ENCODE results near the gene BAG3.

The BAG3 gene

DNA sequence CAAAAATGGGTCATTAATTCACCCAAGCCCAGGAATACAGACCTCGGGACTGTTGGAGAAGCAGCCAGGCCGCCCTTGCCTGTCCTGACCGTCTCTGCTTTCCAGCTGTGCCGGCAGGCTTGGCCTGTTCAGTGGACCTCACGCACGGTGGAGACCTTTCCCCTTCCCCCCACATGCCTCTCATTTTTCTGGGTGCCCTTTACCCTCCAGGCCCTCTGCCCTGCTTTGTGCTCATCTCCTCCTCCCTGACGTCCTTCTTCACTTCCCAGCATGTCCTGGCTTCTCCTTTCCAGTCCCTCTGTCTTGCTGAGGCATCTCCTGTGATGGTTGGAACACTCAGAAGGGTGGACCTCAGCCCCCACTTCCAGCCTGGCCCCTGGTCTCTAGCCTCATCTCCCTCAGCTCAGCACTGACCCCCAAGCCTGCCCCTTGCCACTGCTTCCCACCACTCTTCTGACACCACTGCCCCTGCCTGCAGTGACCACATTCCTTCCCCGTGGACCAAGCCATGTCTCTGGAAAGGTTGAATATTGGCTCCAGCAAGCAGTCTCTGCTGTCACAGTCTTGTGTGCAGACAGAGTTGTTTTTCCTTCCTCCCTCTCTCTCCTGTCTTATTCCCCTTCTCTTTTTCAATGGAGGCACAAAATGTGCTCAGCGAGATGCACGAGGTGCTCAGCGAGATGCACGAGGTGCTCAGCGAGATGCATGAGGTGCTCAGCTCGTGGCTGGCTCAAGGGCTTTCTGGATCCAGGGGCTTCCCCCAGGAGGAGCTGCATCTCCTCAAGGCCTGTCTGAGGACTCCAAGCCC lies 14.9 kb downstream of the BAG3 start:
- CTCF ChIA-PET, result interaction anchor here (0.5 kb wide), 2 partner anchors 122 to 210 kb away, joined by 3 to 4 read pairs; no protein-coding TSS in a partner anchor
- H3K4me3 ChIP-seq (ENCODE audit: low read depth, low read length), result no peak overlapping the region
- TF ChIP-seq, protein P1, sequence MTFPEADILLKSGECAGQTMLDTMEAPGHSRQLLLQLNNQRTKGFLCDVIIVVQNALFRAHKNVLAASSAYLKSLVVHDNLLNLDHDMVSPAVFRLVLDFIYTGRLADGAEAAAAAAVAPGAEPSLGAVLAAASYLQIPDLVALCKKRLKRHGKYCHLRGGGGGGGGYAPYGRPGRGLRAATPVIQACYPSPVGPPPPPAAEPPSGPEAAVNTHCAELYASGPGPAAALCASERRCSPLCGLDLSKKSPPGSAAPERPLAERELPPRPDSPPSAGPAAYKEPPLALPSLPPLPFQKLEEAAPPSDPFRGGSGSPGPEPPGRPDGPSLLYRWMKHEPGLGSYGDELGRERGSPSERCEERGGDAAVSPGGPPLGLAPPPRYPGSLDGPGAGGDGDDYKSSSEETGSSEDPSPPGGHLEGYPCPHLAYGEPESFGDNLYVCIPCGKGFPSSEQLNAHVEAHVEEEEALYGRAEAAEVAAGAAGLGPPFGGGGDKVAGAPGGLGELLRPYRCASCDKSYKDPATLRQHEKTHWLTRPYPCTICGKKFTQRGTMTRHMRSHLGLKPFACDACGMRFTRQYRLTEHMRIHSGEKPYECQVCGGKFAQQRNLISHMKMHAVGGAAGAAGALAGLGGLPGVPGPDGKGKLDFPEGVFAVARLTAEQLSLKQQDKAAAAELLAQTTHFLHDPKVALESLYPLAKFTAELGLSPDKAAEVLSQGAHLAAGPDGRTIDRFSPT (tag by site-specific recombination; IDR thresholded peaks at IDR 0.05), result no peak
- TF ChIP-seq, protein P2, sequence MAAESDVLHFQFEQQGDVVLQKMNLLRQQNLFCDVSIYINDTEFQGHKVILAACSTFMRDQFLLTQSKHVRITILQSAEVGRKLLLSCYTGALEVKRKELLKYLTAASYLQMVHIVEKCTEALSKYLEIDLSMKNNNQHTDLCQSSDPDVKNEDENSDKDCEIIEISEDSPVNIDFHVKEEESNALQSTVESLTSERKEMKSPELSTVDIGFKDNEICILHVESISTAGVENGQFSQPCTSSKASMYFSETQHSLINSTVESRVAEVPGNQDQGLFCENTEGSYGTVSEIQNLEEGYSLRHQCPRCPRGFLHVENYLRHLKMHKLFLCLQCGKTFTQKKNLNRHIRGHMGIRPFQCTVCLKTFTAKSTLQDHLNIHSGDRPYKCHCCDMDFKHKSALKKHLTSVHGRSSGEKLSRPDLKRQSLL (tag by site-specific recombination; IDR thresholded peaks at IDR 0.05), result peak; percentile 95
- 0 out of 2 replicates have a peak, but pooled peaks have one; percentile 14 for TF ChIP-seq ZIC2 (tag by site-specific recombination; IDR thresholded peaks at IDR 0.05)
- no peaks in the 10 kb centered on the region for H3K9me3 ChIP-seq (ENCODE audit: control insufficient read depth, insufficient read depth, low read depth, low read length)
- H3K4me1 ChIP-seq (ENCODE audit: control insufficient read depth, insufficient read depth, low read length), result peaks cover 17% of the 10 kb centered on the region
- H3K36me3 ChIP-seq (ENCODE audit: control insufficient read depth in 2 of 2, insufficient read depth in 1 of 2, low read length in 2 of 2), result peaks cover 3 to 30% of the 10 kb centered on the region in 2 experiments; a peak in 1 of 3 replicates
- POLR2A ChIA-PET, result interaction anchor here (1.3 kb wide), 1 partner anchor 15 kb away, joined by 4 read pairs; the partner anchor contains the start of gene BAG3
- H3K27ac ChIP-seq (ENCODE audit: extremely low read depth, low read depth, low read length), result no peak overlapping the region

DNA sequence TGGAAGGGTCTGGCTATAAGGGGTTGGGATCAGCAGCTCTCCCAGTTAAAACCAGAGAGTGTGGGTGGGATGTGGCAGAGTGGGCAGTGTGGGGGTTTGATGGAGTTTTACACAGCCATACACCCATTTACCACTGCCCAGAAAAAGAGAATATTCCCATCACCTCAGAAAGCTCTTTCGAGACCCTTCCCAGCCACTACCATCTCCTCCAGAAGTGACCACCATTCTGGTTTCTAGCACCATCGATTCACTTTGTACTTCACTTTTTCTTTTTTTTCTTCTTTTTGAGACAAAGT lies 15.5 kb downstream of the BAG3 start:
- Histone ChIP-seq H3K27ac (ENCODE audit: extremely low read depth, low read depth, low read length) (no peak overlapping the region), H3K4me3 (ENCODE audit: low read depth, low read length) (no peak overlapping the region), H3K4me1 (ENCODE audit: control insufficient read depth, insufficient read depth, low read length) (peaks cover 17% of the 10 kb centered on the region), H3K36me3 (ENCODE audit: control insufficient read depth in 2 of 2, insufficient read depth in 1 of 2, low read length in 2 of 2) (peaks cover 4 to 35% of the 10 kb centered on the region in 2 experiments; a peak in 1 of 3 replicates), H3K9me3 (ENCODE audit: control insufficient read depth, insufficient read depth, low read depth, low read length) (no peaks in the 10 kb centered on the region)
- TF ChIP-seq, protein P3, sequence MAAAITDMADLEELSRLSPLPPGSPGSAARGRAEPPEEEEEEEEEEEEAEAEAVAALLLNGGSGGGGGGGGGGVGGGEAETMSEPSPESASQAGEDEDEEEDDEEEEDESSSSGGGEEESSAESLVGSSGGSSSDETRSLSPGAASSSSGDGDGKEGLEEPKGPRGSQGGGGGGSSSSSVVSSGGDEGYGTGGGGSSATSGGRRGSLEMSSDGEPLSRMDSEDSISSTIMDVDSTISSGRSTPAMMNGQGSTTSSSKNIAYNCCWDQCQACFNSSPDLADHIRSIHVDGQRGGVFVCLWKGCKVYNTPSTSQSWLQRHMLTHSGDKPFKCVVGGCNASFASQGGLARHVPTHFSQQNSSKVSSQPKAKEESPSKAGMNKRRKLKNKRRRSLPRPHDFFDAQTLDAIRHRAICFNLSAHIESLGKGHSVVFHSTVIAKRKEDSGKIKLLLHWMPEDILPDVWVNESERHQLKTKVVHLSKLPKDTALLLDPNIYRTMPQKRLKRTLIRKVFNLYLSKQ (tag by site-specific recombination; IDR thresholded peaks at IDR 0.05; ENCODE audit: borderline replicate concordance), result no peak
- TF ChIP-seq ZNF623 (tag by site-specific recombination; IDR thresholded peaks at IDR 0.05) (no peak), ZNF416 (tag by site-specific recombination; IDR thresholded peaks at IDR 0.05) (no peak), ZFHX2 (tag by site-specific recombination; conservative IDR thresholded peaks at IDR 0.05) (peak; percentile 71), TCF7L2 (IDR thresholded peaks at IDR 0.05; ENCODE audit: borderline replicate concordance, low read depth, low read length) (no peak), YY1 (tag by site-specific recombination; IDR thresholded peaks at IDR 0.05) (no peak), ZNF777 (tag by site-specific recombination; IDR thresholded peaks at IDR 0.05; ENCODE audit: borderline replicate concordance) (no peak), MEIS1 (CRISPR knock-in tag; IDR thresholded peaks at IDR 0.05; ENCODE audit: borderline replicate concordance) (no peak), ZNF341 (tag by site-specific recombination; IDR thresholded peaks at IDR 0.05; ENCODE audit: low read depth) (no peak), EGR2 (tag by site-specific recombination; IDR thresholded peaks at IDR 0.05; ENCODE audit: low read depth) (peak; percentile 62)
- TF ChIP-seq, protein P4, sequence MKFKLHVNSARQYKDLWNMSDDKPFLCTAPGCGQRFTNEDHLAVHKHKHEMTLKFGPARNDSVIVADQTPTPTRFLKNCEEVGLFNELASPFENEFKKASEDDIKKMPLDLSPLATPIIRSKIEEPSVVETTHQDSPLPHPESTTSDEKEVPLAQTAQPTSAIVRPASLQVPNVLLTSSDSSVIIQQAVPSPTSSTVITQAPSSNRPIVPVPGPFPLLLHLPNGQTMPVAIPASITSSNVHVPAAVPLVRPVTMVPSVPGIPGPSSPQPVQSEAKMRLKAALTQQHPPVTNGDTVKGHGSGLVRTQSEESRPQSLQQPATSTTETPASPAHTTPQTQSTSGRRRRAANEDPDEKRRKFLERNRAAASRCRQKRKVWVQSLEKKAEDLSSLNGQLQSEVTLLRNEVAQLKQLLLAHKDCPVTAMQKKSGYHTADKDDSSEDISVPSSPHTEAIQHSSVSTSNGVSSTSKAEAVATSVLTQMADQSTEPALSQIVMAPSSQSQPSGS (tag by site-specific recombination; IDR thresholded peaks at IDR 0.05; ENCODE audit: low read depth), result no peak
- POLR2A ChIA-PET, result interaction anchor here (1.3 kb wide), 1 partner anchor 16 kb away, joined by 4 read pairs; the partner anchor contains the start of gene BAG3
- CTCF ChIA-PET, result interaction anchor here (0.5 kb wide), 1 partner anchor 123 kb away, joined by 4 read pairs; no protein-coding TSS in a partner anchor

Data from HEK293 (cell line).